Activated T-helper 1 cell treated with anti-CD3 and anti-CD28 coated beads, Interleukin-2, amount 50 U/mL, for 16 hours (primary cell): ENCODE results near the gene KRTAP5-7.

ENCODE experiments used
- DNase-seq, 2 donors: peaks; one replicate each; pipeline ENCODE4 v3.0.0-alpha.2; 2020; ENCODE audit warnings: low read depth in 1 of 2, low spot score in 1 of 2

KRTAP5-7 gene

GRCh38 chr11:71495286-71496230 lies 31.5 kb upstream of the KRTAP5-7 start:
- no peak for DNase-seq

- no peak for DNase-seq
Observed at GRCh38 chr11:71496421-71496820, 30.6 kb upstream of the KRTAP5-7 start.

- DNase-seq: no peak
Observed at GRCh38 chr11:71498091-71498490, 29.0 kb upstream of the KRTAP5-7 start.

DNA sequence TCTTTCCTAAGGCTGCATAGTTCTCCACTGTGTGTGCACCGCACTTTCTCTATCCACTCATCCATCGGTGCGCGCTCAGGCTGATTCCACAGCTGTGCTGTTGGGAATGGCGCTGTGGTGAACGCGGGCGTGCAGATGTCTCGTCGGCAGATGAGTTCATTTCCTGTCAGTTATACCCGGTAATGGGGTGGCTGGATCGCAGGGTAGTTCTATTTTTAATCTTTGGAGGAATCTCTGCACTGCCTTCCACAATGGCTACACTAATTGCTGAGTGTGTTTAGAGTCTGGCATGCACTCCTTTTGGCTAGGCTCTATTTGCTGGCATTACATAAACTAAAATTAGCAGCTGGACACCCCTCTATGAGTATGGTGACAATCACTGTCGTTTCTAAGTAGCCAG lies 27.9 kb upstream of the KRTAP5-7 start:
- no peak for DNase-seq

GRCh38 chr11:71499546-71499945 lies 27.5 kb upstream of the KRTAP5-7 start:
- no peak for DNase-seq

DNA sequence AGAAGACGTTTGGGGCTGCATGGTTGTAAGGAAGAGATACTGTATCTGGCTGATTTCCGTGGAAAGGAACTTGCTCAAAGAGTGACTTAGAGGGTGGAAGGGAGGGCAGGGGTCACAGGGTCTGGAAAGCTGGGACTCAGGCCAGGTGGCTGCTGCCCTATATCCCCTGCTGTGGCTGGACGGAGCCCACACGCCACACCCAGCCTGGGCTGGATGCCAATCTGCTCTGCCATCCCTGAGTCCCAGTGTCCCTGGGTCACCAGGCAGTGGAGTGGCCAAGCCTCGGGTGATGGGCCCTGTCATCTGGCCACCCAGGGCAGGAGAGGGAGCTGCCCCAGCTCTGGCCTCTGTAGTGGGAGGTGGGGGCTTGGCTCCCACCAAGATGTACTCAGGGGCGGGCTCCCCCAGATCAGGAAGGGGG lies 26.5 kb upstream of the KRTAP5-7 start:
- no peak for DNase-seq

DNA sequence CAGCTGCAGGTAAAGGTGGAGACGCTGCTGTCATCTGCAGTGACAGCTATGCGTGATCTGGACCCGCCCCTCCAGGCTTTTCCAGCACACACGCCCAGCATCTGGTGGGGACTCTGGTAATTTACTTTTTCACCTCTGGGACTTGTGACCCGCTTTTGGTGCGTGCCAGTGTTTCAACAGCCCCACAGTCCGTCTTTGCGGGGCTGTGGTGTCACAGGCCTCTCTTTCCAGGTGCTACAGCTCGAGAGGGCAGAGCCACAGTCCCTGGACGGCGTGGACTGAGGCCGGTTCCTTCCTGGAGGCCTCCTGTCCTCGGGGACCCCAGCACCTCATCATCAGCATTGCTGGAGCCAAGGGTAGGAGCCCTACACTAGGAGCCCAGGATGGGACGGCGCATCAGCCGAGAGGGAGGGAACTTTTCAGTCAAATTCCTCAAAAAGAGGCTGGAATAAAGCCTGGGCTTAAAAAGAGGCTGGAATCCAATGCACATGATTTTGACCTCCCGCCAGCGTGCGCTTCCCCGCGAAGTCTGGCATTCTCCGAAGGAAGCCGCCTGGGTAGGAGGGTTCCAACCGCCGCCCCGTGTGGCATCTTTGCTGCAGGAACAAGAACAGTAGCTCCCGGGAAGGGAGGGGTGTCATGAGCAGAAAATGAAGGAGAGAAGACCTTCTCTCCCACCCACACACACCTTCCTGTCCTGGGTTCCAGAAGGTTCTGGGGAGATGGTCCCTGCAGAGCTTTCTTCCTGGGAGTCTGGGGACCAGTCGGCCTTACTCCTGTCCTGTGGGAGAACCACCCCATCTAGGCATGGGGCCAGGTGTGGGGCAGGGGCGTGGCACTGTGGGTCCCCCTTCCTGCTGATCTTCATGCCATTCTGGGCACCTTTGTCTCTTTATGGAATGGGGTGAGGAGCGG lies 25.7 kb upstream of the KRTAP5-7 start:
- DNase-seq: no peak

- no peak for DNase-seq
Observed at GRCh38 chr11:71502026-71502425, 25.0 kb upstream of the KRTAP5-7 start.

DNA sequence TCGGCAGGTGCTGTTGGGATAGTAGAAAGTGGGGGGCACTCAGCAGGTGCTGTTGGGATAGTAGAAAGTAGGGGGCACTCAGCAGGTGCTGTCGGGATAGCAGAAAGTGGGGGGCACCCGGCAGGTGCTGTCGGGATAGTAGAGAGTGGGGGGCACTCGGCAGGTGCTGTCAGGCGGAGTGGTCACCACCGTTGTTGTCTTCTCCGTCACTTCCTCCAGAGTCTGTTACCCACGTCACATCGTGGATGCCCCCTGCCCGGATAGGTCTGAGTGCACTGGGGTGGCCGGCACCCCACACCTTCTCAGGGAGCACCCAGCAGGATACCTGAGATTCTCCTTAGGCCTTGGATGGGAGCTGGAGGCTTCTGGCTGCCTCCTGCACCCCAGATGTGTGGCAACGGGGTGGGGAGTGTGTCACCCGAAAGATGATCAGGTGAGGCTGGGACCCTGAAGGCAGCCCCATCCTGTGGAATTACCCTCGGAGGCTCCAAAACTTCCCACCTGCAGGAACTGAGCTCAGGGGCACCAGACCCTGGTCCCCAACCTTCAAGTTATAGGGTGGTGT lies 24.1 kb upstream of the KRTAP5-7 start:
- no peak for DNase-seq

DNA sequence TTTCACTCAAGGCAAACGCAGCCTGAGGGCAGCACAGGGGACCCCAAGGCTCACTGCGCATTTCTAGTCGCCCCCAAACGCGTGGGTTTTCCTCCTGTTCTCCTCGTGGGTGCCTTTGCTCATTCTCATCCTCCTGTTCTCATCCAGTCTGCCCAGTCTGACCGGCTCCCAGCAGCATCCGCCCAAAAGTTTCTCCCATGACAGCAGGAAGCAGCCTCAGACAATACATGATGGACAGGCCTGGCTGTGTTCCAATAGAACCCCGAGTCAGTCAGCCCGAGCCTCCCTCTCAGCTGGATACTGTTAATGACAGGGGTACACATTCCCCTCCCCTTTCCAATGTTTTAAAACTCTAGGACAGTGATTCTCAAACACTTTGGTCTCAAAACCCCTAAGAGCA lies 22.5 kb upstream of the KRTAP5-7 start:
- DNase-seq: no peak

DNA sequence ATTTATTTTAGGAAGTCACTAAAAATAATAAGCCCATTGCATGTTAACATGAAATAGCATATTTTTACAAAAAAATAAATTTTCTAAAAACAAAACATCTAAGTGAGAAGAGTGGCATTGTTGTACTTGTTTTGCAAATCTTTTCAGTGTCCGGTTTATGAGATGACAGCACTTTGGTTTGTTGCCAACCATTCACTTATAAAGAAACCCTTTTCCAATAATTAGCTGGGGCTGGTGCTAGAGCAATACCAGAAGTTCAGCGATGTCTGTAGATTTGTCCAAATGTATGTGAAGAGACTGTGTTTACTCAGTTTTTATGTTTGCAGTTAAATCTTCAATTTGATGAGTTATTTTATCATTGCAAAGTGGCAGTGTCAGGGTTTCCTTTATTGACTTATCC lies 22.1 kb upstream of the KRTAP5-7 start:
- DNase-seq: no peak

- DNase-seq: no peak
Observed at GRCh38 chr11:71505781-71506180, 21.3 kb upstream of the KRTAP5-7 start.

GRCh38 chr11:71507102-71507501 lies 20.0 kb upstream of the KRTAP5-7 start:
- DNase-seq: no peak

- no peak for DNase-seq
Observed at GRCh38 chr11:71518506-71519471, 8.3 kb upstream of the KRTAP5-7 start.

- no peak for DNase-seq
Observed at GRCh38 chr11:71519546-71519945, 7.5 kb upstream of the KRTAP5-7 start.

DNA sequence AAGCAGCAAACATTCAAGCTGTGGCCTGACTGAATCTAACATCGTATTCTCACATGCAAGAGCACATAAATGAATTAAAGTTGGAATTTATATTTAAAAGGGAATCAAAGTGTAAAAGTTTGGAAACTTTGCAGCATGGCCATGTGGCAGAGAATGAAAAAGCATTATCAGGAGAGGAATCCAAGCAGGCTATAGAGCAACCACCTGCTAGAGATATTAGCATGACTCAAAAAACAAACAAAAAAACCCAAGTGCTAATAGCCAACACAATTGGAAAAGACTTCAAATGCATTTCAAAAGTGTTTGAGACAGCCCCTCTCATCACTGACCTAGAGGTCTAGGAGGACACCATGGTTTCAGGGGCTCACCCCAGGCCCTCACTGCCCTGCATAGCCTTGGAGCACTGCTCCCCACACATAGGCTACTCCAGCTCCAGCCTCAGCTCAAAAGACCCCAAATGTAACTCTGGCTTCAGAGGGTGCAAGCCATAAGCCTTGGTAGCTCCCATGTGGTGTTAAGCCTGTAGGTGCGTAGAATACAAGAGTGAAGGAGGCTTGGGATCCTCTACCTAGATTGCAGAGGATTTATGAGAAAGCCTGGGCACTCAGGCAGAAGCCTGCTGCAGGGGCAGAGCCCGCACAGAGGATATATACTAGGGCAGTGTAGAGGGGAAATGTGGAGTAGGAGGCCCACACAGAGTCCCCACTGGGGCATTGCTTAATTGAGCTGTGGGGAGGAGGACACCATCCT lies 1.7 kb upstream of the KRTAP5-7 start:
- no peak for DNase-seq

DNA sequence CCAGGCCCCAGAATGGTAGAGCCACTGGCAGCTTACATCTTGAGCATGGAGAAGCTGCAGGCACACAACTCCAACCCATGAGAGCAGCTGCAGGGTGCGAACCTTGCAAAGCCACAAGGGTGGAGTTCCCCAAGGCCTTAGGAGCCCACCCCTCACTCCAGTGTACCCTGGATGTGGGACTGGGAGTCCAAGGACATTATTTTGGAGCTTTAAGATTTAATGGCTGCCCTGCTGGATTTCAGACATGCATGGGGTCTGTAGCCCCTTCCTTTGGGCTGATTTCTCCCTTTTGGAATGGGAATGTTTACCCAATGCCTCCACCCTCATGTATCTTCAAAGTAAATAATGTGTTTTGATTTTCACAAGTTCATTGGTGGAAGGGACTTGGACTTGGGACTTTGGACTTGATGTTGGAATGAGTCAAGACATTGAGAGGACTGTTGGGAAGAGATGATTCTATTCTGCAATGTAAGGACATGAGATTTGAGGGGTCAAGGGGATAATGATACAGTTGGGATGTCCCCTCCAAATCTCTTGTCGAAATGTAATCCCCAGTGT lies 1.1 kb upstream of the KRTAP5-7 start:
- DNase-seq: no peak

DNA sequence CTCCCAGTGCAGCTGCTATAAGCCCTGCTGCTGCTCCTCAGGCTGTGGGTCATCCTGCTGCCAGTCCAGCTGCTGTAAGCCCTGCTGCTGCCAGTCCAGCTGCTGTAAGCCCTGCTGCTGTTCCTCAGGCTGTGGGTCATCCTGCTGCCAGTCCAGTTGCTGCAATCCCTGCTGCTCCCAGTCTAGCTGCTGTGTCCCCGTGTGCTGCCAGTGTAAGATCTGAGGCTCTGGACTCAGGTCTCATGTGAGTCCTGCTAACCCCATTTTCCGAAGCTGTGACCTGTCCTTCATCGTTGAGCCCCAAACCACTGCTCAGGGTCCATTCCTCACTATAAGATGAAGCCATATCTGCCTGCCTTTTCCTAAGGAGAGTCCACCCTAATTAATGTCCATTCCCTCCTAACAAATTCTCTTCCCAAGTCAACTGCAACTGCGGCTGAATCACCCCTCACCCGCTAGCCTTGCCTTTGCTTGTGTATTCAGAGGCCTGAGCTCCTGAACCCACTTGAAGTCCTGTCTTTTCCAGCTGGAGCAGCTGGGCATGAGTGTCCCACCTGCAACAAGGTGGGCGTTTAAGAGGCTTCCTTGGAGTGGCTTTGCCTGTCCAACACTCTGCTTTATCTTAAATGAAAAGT lies 626 bp downstream of the KRTAP5-7 start:
- DNase-seq: no peak

DNA sequence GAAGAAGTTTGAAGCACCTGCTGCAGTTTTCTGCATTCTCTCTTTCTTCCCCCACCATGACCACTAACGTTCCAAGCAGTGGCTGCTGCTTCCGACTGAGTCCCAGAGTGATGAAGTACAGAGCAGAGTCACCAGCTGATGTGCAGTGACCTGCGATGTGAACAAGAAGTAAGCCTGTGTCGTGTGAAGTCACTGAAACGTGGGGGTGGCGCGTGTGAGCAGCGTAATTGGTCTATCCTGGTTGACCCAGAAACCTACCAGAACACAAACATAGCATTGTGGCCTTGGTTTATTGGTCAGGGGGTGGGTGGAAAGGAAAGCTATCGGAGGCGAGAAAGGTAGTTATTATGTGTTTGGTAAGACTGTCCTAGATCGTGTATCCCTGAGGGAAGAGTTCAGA lies 3.5 kb downstream of the KRTAP5-7 start:
- no peak for DNase-seq
